HL-60/S4 treated with phorbol 12-myristate 13-acetate at 8.2 ng/mL for 4 days and 3 days (cell line): ENCODE results near the gene ITGA11.

Experiments used
- in situ Hi-C: fragments of 300-500 bp; cut with MboI; formaldehyde crosslinking; loops from 2 replicates; pipeline ENCODE4 v1.15.0; 2022; ENCODE audit warnings: low sequenced_read_pairs

Gene ITGA11

DNA sequence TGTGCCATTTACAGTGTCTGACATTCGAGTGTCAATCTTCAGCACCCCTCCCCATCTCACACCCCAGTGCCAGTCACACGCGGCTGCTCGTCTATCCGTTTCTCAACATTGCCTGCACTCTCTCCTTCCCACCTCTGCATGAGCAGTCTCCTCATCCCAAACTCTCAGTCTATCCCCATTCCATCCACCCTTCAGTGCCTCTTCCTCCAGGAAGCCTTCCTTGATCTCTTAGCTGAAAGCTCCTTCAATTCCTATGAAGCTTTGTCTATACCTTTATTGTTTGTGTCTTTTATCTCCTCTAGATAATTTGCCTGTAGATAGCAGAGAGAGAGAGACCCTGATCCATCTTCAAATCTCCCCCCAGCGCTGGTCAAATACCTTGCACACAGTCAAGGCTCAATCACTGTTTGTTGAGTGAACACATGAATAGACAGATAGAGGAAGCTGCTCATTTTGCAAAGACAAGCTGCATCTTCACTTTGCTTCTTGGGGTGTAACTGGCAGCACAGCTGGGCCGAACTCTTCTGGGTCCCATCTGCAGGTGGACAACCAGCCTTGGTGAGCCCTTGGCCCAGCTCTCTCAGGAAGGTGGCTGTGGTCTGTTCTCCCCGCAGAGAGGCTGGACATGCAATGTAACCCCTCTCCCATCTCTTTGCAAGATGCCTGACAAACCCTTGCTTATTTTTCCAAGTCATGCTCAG, 52.8 kb downstream of the ITGA11 start:
- in situ Hi-C loops: no loop called here

DNA sequence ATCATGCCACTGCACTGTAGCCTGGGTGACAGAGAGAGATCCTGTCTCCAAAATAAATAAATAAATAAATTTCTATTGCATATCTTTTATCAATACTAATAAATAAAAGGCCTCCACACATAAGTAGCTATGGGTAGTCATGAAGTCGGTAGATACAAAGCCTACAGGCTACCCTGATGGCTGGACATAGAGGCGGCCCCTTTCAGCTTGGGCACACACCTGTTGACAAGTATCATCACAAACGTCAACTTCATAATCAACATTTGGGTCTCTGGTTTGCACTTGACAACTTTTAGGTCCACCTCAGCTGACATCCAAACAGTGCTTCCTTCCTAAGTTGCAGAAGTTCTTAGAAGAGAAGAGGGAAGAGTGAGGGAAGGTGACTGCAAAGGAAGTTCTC, 53.4 kb downstream of the ITGA11 start:
- in situ Hi-C loops: no loop called here

DNA sequence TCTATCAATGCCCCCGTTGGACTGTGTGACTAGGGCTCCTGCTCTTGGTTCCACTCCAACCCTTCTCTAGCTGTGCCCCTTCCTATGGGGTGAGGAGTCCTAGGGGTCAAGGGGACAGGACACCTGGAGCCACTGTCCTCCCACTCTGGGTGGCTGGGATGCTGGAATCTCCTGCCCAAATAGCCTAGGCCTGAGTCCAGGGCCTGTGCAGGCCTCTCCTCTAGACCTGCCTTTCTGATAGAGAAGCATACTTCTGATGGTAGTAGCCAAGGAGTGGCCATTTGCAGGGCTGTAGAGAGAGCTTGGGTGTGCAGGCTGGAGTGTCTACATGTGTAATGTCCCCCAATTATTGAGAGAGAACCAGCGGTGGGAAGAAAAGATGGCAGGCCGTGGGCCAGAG, 54.2 kb downstream of the ITGA11 start:
- in situ Hi-C loops: no loop called here

DNA sequence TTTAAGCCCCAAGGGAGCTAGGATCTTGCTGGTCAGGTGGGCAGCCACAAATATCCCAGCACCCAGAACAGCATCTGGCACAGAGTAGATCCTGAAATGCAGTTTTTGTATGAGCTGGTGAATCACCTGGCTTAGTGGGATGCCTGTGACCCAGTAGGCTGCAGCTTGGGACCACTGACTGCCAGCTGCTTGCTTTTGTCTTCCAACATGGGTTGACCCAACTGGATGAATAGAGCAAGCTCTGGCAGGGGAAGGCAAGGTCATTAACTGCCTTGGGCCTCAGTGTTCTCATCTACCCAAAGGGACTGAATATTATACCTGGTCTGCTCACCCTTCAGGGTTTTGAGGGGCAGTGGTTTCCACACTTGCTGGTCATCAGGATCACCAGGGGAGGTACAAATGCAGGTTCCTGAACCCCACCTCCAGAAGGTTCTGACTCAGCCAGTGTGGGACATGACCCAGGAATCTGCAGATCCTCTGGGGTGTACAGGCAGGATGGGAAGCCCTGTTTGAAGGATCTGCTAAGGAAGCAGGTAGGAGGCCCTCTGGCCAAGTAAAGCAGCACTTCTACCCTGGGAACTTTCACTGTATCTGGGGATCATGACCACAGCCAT, 55.4 kb downstream of the ITGA11 start:
- in situ Hi-C loops: no loop called here

DNA sequence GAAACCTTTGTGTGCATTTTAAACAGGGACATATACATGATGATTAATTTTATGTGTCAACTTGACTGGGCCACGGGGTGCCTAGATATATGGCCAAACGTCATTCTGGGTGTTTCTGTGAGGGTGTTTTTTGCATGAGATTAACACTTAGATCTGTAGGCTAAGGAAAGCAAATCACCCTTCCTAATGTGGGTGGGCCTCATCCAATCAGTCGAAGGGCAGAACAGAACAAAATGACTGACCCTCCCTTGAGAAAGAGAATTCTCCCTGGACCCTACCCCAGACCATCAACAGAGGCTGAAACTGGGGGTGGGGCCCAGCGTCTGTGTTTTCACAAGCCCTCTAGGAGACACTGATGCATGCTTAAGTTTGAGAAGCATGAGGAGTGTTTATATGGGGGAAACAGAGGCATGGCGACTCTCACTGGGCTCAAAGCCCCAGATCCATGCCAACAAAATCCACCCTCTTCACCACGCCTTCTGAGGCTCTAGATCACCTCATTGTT, 56.2 kb downstream of the ITGA11 start:
- in situ Hi-C loops: no loop called here

DNA sequence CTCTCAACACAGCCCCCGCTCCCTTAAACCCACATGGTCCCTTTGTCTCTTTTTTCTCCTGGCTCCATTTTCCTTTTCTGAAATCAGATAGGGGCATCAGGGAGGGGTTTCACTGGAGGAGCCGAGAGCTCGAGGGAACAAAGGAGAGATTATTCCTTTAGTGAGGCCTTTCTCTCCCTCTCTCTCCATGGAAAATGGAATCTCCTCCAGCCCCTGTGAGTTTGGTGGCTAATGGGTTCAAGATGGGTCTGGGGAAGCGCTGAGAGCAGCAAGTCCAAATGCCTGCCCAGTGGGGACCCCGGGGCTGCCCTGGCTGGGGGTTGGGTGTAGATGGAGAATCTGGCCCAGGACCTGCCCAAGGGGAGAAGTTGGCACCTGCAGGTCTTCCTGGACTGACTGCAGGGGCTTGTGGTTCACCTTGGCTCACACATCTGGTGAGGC, 56.8 kb downstream of the ITGA11 start:
- in situ Hi-C loops: no loop called here

DNA sequence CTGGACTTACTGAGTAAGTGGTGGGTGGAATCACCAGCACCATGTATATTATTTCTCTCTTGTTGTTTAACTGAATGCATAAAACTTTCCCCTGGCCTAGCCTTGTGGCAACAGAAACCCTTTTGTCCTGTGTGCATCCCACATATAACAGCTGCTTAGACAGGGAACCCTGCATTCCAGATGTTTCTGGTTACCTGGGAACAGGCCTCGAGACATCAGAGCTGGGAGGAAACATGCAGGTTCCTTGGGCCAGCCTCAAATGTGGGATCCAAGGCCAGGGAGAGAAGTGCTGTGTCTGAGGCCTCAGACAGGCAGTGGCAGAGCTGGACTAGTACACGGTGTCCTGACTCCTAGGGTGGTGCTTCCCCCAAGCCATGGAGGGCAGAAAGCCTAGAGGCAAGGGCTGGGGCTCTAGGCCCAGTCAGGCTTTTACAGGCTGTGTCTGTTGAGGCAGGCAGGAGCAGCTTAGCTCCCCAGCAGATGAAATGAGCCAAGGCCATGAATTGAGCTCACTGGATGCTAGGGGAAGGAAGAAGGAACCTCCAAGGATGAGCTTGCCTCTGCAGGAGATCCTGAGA, 57.7 kb downstream of the ITGA11 start:
- in situ Hi-C loops: no loop called here

DNA sequence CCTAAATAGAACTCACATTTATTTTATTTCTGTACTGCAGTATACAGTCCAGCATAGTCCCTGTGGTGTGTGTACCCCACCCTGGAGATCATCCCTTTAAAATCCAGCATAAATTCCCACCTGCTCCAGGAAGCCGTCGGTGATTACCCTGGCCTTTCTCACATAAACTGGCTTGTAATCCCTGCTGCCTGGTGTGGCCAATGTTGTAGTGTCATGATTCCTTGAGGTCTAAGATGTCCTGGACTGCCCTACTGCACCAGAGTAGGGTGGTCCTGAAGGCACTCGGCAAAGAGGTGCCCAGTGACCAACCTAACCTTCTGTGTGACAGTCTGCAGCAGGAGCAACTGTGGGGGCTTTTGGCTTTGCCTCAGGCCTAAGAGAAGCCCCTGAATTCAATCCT, 58.9 kb downstream of the ITGA11 start:
- in situ Hi-C loops: no loop called here

DNA sequence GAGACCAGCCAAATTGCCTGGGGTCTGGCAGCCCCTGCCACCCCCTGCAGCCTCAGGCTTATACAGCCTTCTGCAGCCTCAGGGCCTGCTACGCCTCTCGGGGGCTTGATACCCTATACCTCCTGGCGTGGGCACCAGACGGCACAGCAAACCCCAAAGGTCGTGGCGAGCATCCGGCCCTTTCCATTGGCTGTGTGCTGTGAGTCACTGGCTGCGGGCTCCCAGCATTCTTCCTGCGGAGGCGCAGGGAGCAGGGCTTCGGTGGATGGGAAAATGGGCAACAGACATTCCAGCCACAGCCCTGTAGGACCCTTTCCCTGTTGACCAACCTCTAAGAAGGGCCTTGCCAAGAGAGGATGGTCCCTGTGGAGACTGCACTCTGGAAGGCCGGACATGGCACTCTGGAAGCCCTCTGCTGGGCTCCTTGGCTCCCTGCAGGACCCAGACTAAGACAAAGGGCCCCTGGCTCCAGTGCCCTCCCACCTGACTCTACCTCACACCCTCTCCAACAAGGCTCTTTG, 59.6 kb downstream of the ITGA11 start:
- in situ Hi-C loops: no loop called here

DNA sequence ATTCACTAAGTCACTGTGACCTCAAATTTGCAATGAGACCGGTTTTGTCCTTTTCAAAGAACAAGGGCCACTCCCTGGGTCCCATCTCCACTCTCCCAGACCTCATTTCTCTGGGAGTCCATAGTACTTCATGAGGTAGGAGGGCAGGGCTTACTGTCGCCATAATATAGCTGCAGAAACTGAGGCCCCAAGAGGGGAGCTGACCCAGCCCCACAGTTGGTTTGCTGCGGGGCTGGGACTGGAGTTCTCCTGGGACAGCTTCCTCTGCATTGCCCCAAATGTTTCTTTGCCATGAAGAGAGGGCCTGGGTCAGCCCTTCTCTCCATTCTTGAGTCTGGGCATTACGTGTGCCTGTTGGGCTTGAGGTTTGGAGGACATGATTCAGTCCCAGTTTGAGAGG, 60.1 kb downstream of the ITGA11 start:
- in situ Hi-C loops: no loop called here

DNA sequence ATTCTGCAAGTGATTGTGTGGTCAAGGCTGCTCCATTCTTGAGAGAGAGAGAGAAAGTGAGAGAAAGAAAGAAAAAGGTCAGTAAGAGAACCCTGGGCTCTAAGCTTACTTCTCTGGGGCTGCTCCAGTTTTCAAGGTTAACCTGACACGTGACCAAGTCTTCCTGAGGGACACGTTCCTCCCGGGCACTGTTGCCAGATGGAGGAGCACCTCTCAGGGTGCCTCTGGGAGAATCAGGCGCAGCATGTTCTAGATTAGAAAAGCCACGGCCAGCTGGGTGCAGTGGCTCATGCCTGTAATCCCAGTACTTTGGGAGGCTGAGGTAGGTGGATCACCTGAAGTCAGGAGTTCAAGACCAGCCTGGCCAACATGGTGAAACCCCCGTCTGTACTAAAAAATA, 60.8 kb downstream of the ITGA11 start:
- in situ Hi-C loops: no loop called here

DNA sequence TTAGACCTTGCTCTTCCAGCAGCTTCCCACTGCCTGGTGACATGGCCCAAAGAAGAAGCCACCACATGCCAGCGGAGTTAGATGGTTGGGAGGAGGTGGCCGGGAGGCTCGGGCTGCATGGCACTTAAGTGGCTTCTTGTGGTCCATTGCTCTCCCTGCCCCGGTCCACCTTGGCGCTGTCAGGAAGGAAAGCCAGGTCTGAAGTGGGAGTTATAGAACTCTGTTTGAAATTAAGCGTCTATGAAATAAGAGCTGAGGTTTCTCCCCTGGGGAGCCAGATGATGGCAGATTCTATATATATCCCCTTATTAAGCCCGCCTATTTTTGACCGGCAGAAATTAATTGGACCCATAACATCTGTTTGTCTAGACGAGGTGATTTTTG, 61.2 kb downstream of the ITGA11 start:
- in situ Hi-C loops: no loop called here

DNA sequence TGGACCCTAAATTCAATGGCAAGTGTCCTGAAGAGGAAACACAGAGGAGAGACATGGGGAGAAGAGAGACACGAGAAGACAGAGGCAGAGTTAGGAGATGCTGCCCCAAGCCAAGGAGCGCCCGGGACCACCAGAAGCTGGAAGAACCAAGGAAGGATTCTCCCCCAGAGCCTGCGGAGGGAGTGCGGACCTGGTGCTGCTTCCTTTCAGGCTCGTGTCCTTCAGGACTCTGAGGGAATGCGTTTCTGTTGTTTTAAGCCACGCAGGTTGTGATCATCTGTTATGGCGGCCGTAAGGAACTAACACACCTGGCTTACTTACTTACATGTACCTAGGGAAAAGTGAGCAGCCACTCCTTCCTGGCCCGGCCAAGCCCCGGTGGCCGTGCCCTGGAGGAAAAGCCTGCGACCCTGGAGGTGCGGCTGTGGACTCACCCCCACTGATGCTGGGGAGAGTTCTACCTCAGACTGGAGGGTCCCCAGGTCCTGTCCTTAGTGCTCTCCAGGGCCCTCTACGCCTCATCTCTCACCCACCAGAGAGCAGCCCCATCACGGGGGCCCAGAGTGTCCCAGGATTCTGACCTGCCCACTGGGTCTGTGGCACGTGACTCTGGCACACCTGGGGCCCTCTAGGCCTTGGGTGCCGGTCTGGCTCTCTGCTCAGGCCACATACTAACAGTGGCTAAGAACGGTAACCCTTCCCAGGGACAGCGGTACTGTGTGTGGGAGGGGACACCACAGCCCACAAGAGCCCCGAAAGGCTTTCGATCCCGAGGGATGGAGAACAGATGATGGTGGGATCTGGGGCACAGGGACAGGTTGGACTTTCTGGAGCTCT, 61.8 kb downstream of the ITGA11 start:
- in situ Hi-C loops: no loop called here

DNA sequence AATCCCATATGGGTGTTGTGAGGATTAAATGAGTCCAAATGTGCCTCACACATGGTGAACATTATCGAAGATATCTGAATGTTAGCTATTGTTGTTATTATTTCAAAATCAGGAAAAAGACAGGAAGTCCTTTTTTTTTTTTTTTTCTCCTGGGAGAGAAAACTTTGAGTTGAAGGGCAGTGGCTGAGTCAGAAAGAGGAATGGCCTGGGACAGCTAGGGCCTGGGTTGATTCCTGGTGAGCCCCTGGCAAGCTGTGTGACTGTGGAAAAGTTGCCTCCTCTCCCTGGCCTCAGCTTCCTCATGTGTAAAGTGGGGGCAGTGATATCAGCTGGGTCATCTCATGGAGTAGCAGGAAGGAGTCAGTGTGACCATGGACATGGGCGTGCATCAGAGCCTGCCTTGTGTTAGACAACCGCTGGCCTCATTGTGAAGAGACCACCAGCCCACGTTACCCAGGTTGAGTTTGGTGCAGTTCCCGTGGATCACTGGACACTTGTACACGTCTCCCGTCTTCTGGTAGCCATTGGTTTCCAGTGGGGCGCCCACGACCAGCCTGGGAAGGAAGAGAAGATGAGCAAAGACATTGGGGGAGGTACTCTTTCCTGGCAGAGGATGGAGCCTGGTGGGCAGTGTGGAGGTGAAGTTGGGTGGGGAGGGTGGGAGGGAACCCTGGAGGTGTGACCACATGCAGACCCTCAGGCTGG, 63.1 kb downstream of the ITGA11 start:
- in situ Hi-C loops: no loop called here

DNA sequence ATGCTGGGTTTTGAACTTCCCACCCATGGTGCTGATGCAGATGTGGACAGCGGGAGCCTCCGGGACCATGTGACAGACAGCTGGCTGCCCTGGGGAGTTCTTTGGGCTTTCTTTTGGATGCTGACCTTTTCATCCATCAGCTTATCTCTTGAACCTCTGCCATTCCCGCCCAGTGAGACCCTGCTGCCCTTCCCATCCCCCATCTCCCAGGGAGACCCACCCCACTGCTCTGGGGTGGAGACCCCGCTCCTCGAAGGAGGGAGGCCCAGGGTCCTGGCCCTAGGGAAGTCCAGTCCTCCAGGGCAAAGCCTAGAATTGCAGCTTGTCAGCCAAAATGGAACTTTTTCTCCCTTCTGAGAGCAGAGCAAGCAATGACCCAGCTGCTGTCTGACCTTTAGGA, 64.0 kb downstream of the ITGA11 start:
- in situ Hi-C loops: no loop called here

DNA sequence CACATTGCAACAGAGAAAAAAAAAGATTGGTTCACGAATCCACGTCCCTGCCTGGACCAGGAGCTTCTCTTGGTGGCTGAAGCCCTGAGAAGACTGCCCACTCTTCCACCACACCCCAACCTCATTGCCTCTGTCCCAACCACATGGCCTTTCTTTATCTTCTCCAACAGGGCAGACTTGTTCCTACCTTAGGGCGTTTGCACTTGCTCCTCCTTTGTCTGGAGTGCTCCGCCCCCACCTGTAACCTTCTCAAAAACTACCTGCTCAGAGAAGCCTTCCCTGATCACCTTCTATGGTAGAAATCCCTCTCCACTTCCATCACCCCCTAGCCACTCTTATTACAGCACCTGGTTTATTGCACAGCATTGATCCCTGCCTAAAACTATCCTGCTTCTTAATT, 64.7 kb downstream of the ITGA11 start:
- in situ Hi-C loops: no loop called here

DNA sequence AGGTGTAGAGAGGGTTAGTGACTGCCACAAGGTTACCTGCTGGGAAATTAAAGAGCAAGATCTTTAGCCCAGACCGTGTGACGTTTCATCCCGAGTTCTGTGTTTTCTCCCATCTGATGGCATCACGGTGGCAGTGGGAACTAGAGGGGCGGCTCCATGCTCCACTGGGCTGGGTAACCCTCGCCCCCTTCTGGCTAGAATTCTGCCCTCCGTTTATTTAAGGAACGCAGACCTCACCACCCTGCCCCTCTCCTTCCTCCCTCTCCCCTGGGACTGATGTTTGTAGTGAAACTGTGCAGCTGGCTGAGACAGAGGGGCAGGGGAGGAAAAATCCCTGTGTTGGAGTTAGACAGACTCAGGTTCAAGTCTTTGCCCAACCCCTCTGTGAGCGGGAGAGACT, 65.6 kb downstream of the ITGA11 start:
- in situ Hi-C loops: no loop called here

DNA sequence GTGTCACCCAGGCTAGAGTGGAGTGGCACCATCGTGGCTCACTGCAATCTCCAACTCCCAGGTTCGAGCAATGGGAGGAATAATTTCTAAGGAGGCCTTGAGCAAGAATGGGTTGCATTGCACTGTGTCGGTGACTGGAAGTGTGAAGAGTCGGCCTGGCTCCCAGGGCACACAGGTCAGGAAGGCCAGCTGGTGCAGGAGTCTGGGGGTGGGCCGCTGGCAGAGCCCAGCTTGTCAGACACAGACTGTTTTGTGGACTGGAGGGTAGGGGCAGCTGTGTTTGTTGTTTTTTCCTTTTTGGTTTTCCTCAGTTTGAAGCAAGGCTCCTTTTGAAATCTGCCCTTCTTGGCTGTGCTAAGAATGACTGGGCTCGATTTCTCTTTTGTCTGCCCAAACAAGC, 66.2 kb downstream of the ITGA11 start:
- in situ Hi-C loops: no loop called here

DNA sequence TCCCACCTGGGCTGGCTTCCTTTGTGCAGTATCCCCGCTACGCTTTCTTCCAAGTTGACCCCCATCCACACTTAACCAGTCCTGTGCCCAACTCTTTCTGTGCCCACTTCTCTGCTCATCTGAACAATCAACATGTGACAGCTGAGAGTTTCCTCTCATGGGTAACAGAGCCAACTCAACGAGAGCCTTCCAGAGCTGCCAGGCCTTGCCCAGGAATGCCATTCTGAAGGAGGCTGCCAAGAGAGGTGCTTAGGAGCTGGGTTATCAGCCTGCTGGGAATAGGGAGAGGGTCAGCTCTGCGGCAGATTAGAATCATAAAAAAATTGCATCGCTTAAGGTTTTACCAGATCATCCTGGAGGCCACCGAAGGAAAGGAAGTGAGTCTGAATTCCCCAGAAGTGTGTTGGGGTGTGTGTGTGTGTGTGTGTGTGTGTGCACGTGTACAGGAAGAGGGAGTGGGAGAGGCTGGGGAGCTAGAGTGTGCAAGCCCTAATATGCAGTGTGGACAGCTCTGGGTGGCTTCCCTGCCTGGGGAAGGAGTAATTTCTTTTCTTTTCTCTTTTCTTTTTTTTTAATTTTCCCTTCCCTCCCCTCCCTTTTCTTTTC, 66.7 kb downstream of the ITGA11 start:
- in situ Hi-C loops: no loop called here

DNA sequence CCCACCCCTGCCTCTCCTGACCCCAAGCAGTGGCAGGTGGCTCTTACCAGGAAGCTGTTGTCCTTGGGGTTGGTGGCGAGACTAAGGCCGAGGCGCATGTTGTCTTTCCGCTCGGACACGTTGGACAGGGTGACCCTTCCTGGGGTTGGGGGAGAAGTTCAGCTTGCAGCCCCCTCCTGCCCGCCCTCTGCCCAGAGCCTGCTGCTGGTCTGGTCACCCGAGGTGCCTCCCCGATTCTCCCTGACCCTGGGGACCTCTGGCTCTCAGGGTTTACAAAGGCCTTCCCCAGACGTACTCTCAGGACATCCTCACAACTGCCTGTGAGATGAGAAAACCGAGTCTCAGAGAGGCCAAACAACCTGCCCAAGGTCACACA, 67.3 kb downstream of the ITGA11 start:
- in situ Hi-C loops: no loop called here
